Measurements from ENCODE around the gene BOD1L2. TPM values are rescaled to one million over a fixed set of nuclear protein-coding genes. Genes with fewer than 3 reads are reported as not detected.

Gene BOD1L2
- total RNA-seq, 2 experiments from 2014 or later: not detected

DNA sequence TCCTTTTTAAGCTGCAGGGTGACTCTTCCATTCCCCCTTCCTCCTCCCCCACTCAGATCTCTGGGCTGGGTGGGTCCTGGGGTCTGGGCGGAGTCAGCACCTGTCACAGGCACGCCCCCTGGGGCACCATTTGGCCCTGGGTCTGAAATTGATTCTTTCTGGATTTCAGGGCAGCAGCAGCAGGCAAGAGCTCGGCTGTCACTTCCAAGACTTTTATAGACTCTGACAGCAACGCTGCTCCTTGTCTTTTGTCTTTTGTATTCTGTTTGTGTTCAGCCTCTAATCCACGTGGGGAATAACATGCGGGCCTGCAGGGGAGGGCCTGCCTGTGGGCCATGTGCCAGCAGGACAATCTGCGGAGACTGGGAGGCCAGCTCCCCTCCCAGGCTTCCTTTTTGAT is 3.9 kb downstream of the BOD1L2 start:
- CTCF ChIA-PET: no interaction called here
- H3K9me3 ChIP-seq (ENCODE audit: control insufficient read depth in 1 of 2, insufficient read depth in 1 of 2, low read length in 2 of 2): peaks cover 0 to 28% of the 10 kb centered on the region in 2 experiments
- peaks cover 49% of the 10 kb centered on the region for H3K27me3 Mint-ChIP-seq
- ATAC-seq (ENCODE audit: poor library complexity) (no peak), DNase-seq (no peak)
- POLR2A ChIA-PET: no interaction called here
- intact Hi-C loops (cut with DNase I, micrococcal nuclease): no loop called here
- H3K36me3 Mint-ChIP-seq (ENCODE audit: low read depth): no peaks in the 10 kb centered on the region
- H3K4me1 Mint-ChIP-seq (ENCODE audit: low read depth): no peaks in the 10 kb centered on the region
- H3K27ac Mint-ChIP-seq: no peak overlapping the region
- peaks cover 10 to 16% of the 10 kb centered on the region in 2 experiments for H3K27me3 ChIP-seq (ENCODE audit: control insufficient read depth in 1 of 2, insufficient read depth in 2 of 2, low read length in 2 of 2)
- TF ChIP-seq, protein P1, sequence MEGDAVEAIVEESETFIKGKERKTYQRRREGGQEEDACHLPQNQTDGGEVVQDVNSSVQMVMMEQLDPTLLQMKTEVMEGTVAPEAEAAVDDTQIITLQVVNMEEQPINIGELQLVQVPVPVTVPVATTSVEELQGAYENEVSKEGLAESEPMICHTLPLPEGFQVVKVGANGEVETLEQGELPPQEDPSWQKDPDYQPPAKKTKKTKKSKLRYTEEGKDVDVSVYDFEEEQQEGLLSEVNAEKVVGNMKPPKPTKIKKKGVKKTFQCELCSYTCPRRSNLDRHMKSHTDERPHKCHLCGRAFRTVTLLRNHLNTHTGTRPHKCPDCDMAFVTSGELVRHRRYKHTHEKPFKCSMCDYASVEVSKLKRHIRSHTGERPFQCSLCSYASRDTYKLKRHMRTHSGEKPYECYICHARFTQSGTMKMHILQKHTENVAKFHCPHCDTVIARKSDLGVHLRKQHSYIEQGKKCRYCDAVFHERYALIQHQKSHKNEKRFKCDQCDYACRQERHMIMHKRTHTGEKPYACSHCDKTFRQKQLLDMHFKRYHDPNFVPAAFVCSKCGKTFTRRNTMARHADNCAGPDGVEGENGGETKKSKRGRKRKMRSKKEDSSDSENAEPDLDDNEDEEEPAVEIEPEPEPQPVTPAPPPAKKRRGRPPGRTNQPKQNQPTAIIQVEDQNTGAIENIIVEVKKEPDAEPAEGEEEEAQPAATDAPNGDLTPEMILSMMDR (IDR thresholded peaks at IDR 0.05): no peak
- H3K27ac ChIP-seq (ENCODE audit: low read depth in 1 of 2, low read length in 2 of 2): no peak overlapping the region
- H3K4me3 Mint-ChIP-seq: no peak overlapping the region
- H3K4me3 ChIP-seq (ENCODE audit: low read length): no peak overlapping the region
- H3K4me1 ChIP-seq (ENCODE audit: insufficient read depth, low read length): no peaks in the 10 kb centered on the region
- no peaks in the 10 kb centered on the region for H3K36me3 ChIP-seq (ENCODE audit: insufficient read depth, low read length)
- no peaks in the 10 kb centered on the region for H3K9me3 Mint-ChIP-seq

DNA sequence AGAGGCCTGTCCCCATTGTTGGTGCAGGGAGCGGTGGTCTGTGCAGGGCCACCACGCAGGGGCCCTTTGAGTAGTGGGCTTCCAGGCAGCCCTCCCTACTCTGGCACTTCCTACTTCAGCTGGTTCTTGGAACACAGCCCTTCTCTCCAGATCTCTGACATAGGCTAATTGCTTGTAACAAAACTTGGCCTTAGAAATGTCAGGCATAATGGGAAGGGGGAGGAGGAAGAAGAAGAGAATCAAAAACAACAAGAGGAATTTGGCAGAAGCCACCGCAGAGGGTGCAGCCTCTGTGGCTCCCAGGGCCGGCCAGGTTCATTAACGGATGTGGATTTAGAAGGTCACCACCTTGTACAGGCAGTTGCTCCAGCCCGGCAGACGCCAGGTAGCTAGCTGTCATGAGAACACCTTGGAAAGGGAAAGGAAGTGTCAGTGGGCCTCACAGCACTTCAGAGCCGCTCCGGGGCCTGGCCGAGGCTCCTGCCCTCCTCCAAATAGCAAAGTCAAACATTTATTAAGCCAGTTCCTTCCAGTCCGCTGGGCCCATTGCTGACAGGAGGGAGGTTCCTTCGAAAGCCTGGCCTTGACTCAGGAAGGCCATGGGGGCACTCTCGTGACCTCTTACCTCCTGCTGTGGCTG is 7.4 kb downstream of the BOD1L2 start:
- Mint-ChIP-seq H3K27ac (no peak overlapping the region), H3K27me3 (peaks cover 46% of the 10 kb centered on the region), H3K4me3 (no peak overlapping the region), H3K9me3 (no peaks in the 10 kb centered on the region), H3K4me1 (ENCODE audit: low read depth) (no peaks in the 10 kb centered on the region), H3K36me3 (ENCODE audit: low read depth) (no peaks in the 10 kb centered on the region)
- Histone ChIP-seq H3K36me3 (ENCODE audit: insufficient read depth, low read length) (no peaks in the 10 kb centered on the region), H3K27me3 (ENCODE audit: control insufficient read depth in 1 of 2, insufficient read depth in 2 of 2, low read length in 2 of 2) (peaks cover 10 to 15% of the 10 kb centered on the region in 2 experiments), H3K4me1 (ENCODE audit: insufficient read depth, low read length) (no peaks in the 10 kb centered on the region), H3K4me3 (ENCODE audit: low read length) (no peak overlapping the region), H3K27ac (ENCODE audit: low read depth in 1 of 2, low read length in 2 of 2) (no peak overlapping the region), H3K9me3 (ENCODE audit: control insufficient read depth in 1 of 2, insufficient read depth in 1 of 2, low read length in 2 of 2) (peaks cover 0 to 20% of the 10 kb centered on the region in 2 experiments)
- ChIA-PET POLR2A (no interaction called here), CTCF (no interaction called here)
- TF ChIP-seq, protein P1 (IDR thresholded peaks at IDR 0.05): no peak
- ATAC-seq (ENCODE audit: poor library complexity): no peak
- no peak for DNase-seq
- intact Hi-C loops (cut with DNase I, micrococcal nuclease): no loop called here

DNA sequence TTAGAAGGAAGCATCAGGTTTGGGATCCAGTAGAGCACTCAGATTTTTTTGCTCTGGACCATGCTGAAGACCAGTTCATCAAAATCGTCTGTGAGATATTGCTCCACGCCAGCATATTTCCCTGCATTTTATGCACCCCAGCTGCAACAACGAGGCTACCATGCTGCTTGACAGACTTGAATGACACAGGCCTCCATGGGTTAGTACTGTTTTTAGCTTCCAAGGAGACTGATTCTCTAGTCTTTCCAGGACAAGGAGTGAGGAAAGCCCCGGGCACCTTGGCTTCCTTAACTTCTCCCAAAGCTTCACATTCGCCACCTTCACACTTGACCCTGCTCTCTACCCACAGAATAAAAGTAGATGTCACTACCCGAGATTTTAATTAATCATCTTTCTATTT is 17.5 kb downstream of the BOD1L2 start:
- Histone ChIP-seq H3K9me3 (ENCODE audit: control insufficient read depth in 1 of 2, insufficient read depth in 1 of 2, low read length in 2 of 2) (no peaks in the 10 kb centered on the region), H3K4me1 (ENCODE audit: insufficient read depth, low read length) (no peaks in the 10 kb centered on the region), H3K4me3 (ENCODE audit: low read length) (no peak overlapping the region), H3K27ac (ENCODE audit: low read depth in 1 of 2, low read length in 2 of 2) (no peak overlapping the region), H3K36me3 (ENCODE audit: insufficient read depth, low read length) (no peaks in the 10 kb centered on the region), H3K27me3 (ENCODE audit: control insufficient read depth in 1 of 2, insufficient read depth in 2 of 2, low read length in 2 of 2) (no peaks in the 10 kb centered on the region)
- Mint-ChIP-seq H3K9me3 (no peaks in the 10 kb centered on the region), H3K4me3 (no peak overlapping the region), H3K27me3 (peaks cover 16% of the 10 kb centered on the region), H3K27ac (no peak overlapping the region), H3K36me3 (ENCODE audit: low read depth) (no peaks in the 10 kb centered on the region), H3K4me1 (ENCODE audit: low read depth) (no peaks in the 10 kb centered on the region)
- CTCF ChIA-PET: no interaction called here
- DNase-seq: no peak
- POLR2A ChIA-PET: no interaction called here
- TF ChIP-seq, protein P1 (IDR thresholded peaks at IDR 0.05): no peak
- no peak for ATAC-seq (ENCODE audit: poor library complexity)
- intact Hi-C loops (cut with DNase I, micrococcal nuclease): no loop called here
